Bronchial epithelial cell (primary cell): ENCODE results near the gene GRK6. TPM values are rescaled to one million over a fixed set of nuclear protein-coding genes. Genes with fewer than 3 reads are reported as not detected.

Source experiments
- DNase-seq: peaks from one replicate; pipeline ENCODE4 v3.0.0-alpha.2; 2010; ENCODE audit warnings: low read depth
- FAIRE-seq: peaks from 2 replicates; lab custom pipeline; 2011; peaks lifted over from hg19 to GRCh38; lab: Jason Lieb, UNC
- H3K27me3 ChIP-seq: 2 replicates; pipeline ENCODE4 v1.5.1; 2011; ENCODE audit warnings: low read length; ENCODE audit not compliant: control insufficient read depth, insufficient read depth
- H3K36me3 ChIP-seq: 2 replicates; pipeline ENCODE4 v1.5.1; 2011; ENCODE audit warnings: low read length; ENCODE audit not compliant: control insufficient read depth, insufficient read depth
- H3K4me3 ChIP-seq: 2 replicates; pipeline ENCODE4 v1.5.1; 2011; ENCODE audit warnings: mild to moderate bottlenecking, low read depth, low read length, control low read depth
- total RNA-seq: library from RNA; depleted of rRNA; stranded (reverse); fragments of >200 nt; gene quantifications from 2 replicates; pipeline ENCODE4 v1.2.1, GENCODE V29; 2014
- TF ChIP-seq, protein P1 (sequence below): IDR thresholded peaks from 2 replicates; pipeline ENCODE4 v1.5.1; 2011; ENCODE audit warnings: mild to moderate bottlenecking, moderate library complexity, low read length, control low read depth, inconsistent platforms; ENCODE audit not compliant: insufficient read depth, severe bottlenecking

The GRK6 gene
- total RNA-seq, 1 donor from 2014 or later: 22.9 TPM

DNA sequence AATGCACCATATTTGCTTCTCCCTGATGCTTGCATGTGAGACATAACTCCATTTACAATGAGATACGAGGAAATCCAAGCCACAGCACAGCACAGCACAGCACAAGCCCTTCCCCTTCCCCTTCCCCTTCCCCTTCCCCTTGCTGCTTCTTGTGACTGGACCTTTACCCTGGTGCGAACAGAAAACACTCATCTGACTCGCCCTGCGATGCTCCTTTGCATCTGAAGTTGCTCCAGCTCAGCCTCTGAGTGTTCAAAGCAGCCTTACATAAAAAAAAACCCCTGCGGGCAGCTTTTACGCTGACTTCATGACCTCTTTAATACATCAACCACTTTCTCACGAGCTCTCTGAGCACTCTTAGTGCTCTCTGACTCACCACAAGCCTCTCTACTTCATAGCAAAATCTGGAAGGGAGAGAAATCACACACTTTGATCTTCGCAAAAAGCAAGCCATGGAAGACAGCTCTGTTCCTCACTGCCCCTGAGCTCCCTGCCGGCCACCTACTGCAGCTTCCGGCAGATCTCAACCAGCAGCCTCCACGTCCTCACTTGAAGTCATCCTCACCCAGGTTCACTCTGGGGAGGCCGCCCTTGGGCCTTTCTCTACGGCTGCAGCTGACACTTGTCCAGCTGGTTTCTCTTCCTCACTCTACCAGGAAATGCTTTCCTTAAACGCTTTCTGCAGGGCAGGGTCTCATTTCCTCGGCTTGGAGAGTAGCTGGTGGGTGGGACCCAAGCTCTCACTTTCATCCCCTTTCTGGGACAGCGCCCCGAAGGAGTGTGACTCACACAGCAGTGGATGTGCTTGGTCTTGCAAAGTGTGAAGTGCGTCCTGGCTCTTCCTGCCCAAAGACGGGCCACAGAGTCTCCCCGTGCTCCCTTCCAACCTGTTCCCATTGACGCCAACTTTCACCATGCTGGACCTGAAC is 37.0 kb upstream of the GRK6 start:
- no peak overlapping the region for H3K4me3 ChIP-seq
- DNase-seq (peak; percentile 97), FAIRE-seq (peak; percentile 87)

DNA sequence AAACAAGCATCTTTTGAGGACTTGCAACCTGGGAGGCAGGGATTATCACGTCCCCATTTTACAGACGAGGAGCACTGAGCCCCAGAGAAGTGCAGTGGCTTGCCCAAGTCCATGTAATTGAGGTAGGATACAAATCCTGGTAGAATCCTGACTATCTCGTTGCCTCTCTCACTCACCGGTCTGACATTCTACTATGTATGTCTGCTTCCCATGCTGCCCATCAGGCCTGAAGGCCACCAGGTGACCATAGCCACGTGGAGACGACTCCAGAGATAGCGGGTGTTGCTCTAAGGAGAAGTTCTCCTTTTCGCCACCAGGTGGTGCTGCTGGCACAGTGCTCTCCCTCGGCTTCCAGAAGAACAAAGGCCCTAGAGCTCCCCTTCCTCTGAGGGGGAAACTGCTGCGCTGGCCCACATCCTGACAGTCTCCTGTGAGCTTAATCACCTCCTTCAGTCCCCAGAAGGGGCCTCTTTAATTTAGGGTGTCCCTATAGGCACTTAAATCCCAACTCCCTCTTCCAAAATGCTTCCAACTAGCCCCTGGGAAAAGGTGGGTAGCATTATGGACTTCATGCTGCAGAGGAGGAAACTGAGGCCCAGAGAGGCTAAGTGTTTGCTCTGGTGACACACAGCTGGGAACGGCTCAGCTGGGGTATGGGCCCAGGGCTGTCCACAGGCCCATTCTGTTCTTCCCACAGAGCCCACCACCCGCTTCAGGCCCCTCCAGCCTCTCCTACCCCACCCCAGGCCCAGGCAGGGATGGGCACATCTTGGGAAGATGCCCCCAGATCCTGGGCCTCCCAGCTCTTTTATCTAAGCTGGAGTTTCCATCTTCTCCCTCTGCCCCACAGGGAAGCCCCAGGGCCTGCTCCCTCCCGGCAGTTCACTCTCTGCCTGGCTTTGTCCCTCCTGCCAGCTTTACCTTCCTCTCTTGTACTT is 35.8 kb upstream of the GRK6 start:
- DNase-seq (peak; percentile 76), FAIRE-seq (no peak)
- Histone ChIP-seq H3K4me3 (no peak overlapping the region), H3K27me3 (no peaks in the 10 kb centered on the region), H3K36me3 (no peaks in the 10 kb centered on the region)
- TF ChIP-seq, protein P1, sequence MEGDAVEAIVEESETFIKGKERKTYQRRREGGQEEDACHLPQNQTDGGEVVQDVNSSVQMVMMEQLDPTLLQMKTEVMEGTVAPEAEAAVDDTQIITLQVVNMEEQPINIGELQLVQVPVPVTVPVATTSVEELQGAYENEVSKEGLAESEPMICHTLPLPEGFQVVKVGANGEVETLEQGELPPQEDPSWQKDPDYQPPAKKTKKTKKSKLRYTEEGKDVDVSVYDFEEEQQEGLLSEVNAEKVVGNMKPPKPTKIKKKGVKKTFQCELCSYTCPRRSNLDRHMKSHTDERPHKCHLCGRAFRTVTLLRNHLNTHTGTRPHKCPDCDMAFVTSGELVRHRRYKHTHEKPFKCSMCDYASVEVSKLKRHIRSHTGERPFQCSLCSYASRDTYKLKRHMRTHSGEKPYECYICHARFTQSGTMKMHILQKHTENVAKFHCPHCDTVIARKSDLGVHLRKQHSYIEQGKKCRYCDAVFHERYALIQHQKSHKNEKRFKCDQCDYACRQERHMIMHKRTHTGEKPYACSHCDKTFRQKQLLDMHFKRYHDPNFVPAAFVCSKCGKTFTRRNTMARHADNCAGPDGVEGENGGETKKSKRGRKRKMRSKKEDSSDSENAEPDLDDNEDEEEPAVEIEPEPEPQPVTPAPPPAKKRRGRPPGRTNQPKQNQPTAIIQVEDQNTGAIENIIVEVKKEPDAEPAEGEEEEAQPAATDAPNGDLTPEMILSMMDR: peak; percentile 92

More for the DNA sequence above, 37.0 kb upstream of the GRK6 start:
- Histone ChIP-seq H3K27me3 (no peaks in the 10 kb centered on the region), H3K36me3 (no peaks in the 10 kb centered on the region)
- TF ChIP-seq, protein P1: peak; percentile 0

DNA sequence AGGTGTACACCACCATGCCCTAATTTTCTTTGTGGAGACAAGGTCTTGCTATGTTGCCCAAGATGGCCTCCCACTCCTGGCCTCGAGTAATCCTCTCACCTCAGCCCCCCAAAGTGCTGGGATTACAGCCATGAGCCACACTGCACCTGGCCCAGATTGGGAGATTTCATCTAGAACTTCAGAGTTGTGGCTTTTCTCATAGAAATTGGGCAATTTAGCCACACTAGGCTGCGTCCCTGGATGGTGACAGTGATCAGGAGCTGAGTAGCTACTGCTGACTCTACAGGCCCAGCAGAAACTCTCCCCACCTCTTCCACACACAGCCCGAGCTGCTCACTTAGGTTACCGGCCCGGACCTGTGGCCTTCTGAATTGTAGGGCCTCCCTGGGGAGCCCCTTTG is 33.7 kb upstream of the GRK6 start:
- no peaks in the 10 kb centered on the region for H3K36me3 ChIP-seq
- no peak overlapping the region for H3K4me3 ChIP-seq
- FAIRE-seq: no peak
- TF ChIP-seq, protein P1: no peak
- H3K27me3 ChIP-seq: no peaks in the 10 kb centered on the region
- no peak for DNase-seq

DNA sequence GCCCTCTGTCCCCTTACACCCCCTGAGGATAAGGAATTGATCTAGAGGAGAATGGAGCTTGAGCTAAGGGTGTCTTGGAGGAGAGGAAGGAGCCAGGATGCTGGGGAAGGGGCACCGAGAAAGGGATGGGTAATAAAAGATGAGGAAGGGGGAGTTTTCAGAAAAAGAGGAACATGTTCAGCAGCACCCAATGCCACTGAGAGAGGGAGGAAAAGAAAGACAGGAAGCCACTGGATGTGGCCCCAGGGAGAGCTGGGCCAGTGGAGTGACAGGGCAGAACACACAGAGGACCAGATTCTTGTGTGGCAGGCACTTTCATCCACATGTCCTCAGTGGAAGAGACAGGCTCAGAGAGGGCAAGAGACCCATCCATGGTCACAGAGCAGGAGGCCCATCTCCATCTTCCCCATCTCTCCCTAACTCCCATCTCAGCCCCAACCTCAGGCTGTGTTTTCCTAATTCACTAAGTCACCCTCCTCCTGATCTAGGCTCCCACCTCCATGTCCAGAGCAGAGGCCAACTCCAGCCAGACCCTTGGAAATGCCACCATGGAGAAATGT is 33.2 kb upstream of the GRK6 start:
- Histone ChIP-seq H3K36me3 (no peaks in the 10 kb centered on the region), H3K27me3 (no peaks in the 10 kb centered on the region), H3K4me3 (no peak overlapping the region)
- no peak for FAIRE-seq
- TF ChIP-seq, protein P1: no peak
- DNase-seq: no peak

DNA sequence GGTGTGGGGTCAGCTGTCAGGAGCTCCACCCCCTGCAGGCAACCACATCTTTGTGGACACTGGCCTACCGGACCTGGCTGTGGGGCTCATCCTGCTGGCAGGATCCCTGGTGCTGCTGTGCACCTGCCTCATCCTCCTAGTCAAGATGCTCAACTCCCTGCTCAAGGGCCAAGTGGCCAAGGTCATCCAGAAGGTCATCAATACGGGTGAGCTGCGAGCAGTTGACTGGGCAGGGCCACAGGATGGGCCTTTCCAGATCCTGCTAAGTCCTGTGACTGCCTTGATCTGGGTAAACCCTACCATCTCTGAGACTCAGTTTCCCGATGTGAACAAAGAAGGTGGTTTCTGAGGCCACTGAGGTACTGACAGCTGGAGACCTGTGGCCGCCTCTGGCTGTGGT is 32.5 kb upstream of the GRK6 start:
- DNase-seq: no peak
- Histone ChIP-seq H3K27me3 (no peaks in the 10 kb centered on the region), H3K36me3 (no peaks in the 10 kb centered on the region), H3K4me3 (no peak overlapping the region)
- FAIRE-seq: no peak
- TF ChIP-seq, protein P1: no peak
